ENCODE results near the gene SSNA1.

The SSNA1 gene

GRCh38 chr9:137168904-137169856 lies 19.3 kb upstream of the SSNA1 start:
- peak; percentile 78 for DNase-seq

GRCh38 chr9:137169896-137170358 lies 18.5 kb upstream of the SSNA1 start, which contains the start of gene LRRC26:
TSS of gene LRRC26 (minus strand) at chr9:137170051. CDS start at chr9:137169943, 108 bp downstream.
- DNase-seq = no peak

- DNase-seq = no peak
Observed at GRCh38 chr9:137170486-137171148, 17.9 kb upstream of the SSNA1 start.

GRCh38 chr9:137171149-137171900 lies 17.2 kb upstream of the SSNA1 start:
- DNase-seq = no peak

- no peak for DNase-seq
Observed at GRCh38 chr9:137172901-137173795, 15.3 kb upstream of the SSNA1 start.

- no peak for DNase-seq
Observed at GRCh38 chr9:137173796-137174664, 14.4 kb upstream of the SSNA1 start.

- peak; percentile 34 for DNase-seq
Observed at GRCh38 chr9:137174722-137175293, 13.7 kb upstream of the SSNA1 start.

- DNase-seq = no peak
Observed at GRCh38 chr9:137175345-137175961, 13.0 kb upstream of the SSNA1 start.

- peak; percentile 50 for DNase-seq
Observed at GRCh38 chr9:137176302-137177182, 11.9 kb upstream of the SSNA1 start.

- no peak for DNase-seq
Observed at GRCh38 chr9:137178201-137178938, 10.1 kb upstream of the SSNA1 start.

- DNase-seq = no peak
Observed at GRCh38 chr9:137178939-137179630, 9.4 kb upstream of the SSNA1 start.

GRCh38 chr9:137179761-137180160 lies 8.7 kb upstream of the SSNA1 start:
- no peak for DNase-seq

- DNase-seq = no peak
Observed at GRCh38 chr9:137180491-137180890, 8.0 kb upstream of the SSNA1 start.

- DNase-seq = no peak
Observed at GRCh38 chr9:137181680-137182079, 6.8 kb upstream of the SSNA1 start.

GRCh38 chr9:137182836-137183235 lies 5.6 kb upstream of the SSNA1 start:
- no peak for DNase-seq

- no peak for DNase-seq
Observed at GRCh38 chr9:137183980-137184595, 4.4 kb upstream of the SSNA1 start.
